Measurements from ENCODE around the gene CCDC122.

The CCDC122 gene

GRCh38 chr13:43816401-43816889 lies 63.1 kb downstream of the CCDC122 start:
- no peaks in the 10 kb centered on the region for H3K36me3 Mint-ChIP-seq (ENCODE audit: insufficient read depth)
- peaks cover 66% of the 10 kb centered on the region for H3K27me3 Mint-ChIP-seq

GRCh38 chr13:43815204-43815603 lies 64.3 kb downstream of the CCDC122 start:
- Mint-ChIP-seq H3K27me3 (peaks cover 68% of the 10 kb centered on the region), H3K4me3 (no peak overlapping the region)

More at GRCh38 chr13:43816401-43816889, 63.1 kb downstream of the CCDC122 start:
- H3K9me3 Mint-ChIP-seq: no peaks in the 10 kb centered on the region
- DNase-seq (ENCODE audit: low spot score in 2 of 2): no peak
- no peaks in the 10 kb centered on the region for H3K4me1 Mint-ChIP-seq
- H3K27ac Mint-ChIP-seq (ENCODE audit: low read depth): no peak overlapping the region
- ATAC-seq (replicated peaks; ENCODE audit: extremely low read depth, poor library complexity, severe bottlenecking): no peak
- H3K4me3 Mint-ChIP-seq: no peak overlapping the region

GRCh38 chr13:43808676-43809075 lies 70.9 kb downstream of the CCDC122 start:
- Mint-ChIP-seq H3K27ac (ENCODE audit: low read depth) (no peak overlapping the region), H3K9me3 (no peaks in the 10 kb centered on the region), H3K27me3 (peaks cover 22% of the 10 kb centered on the region), H3K4me3 (no peak overlapping the region), H3K36me3 (ENCODE audit: insufficient read depth) (peaks cover 2% of the 10 kb centered on the region), H3K4me1 (no peaks in the 10 kb centered on the region)
- DNase-seq (ENCODE audit: low spot score in 2 of 2): no peak
- ATAC-seq (replicated peaks; ENCODE audit: extremely low read depth, poor library complexity, severe bottlenecking): no peak

More at GRCh38 chr13:43815204-43815603, 64.3 kb downstream of the CCDC122 start:
- Mint-ChIP-seq H3K4me1 (no peaks in the 10 kb centered on the region), H3K27ac (ENCODE audit: low read depth) (no peak overlapping the region), H3K9me3 (no peaks in the 10 kb centered on the region), H3K36me3 (ENCODE audit: insufficient read depth) (no peaks in the 10 kb centered on the region)
- no peak for ATAC-seq (replicated peaks; ENCODE audit: extremely low read depth, poor library complexity, severe bottlenecking)
- DNase-seq (ENCODE audit: low spot score in 2 of 2): no peak

GRCh38 chr13:43805681-43806128 lies 73.8 kb downstream of the CCDC122 start:
- no peak for ATAC-seq (replicated peaks; ENCODE audit: extremely low read depth, poor library complexity, severe bottlenecking)

GRCh38 chr13:43805071-43805468 lies 74.5 kb downstream of the CCDC122 start:
- Mint-ChIP-seq H3K9me3 (no peaks in the 10 kb centered on the region), H3K4me3 (no peak overlapping the region), H3K27ac (ENCODE audit: low read depth) (no peak overlapping the region), H3K4me1 (no peaks in the 10 kb centered on the region), H3K27me3 (peaks cover 12% of the 10 kb centered on the region), H3K36me3 (ENCODE audit: insufficient read depth) (peaks cover 1% of the 10 kb centered on the region)
- no peak for ATAC-seq (replicated peaks; ENCODE audit: extremely low read depth, poor library complexity, severe bottlenecking)
- DNase-seq (ENCODE audit: low spot score in 2 of 2): no peak

More at GRCh38 chr13:43805681-43806128, 73.8 kb downstream of the CCDC122 start:
- peaks cover 9% of the 10 kb centered on the region for H3K27me3 Mint-ChIP-seq
- no peak overlapping the region for H3K4me3 Mint-ChIP-seq
- no peak for DNase-seq (ENCODE audit: low spot score in 2 of 2)
- H3K9me3 Mint-ChIP-seq: no peaks in the 10 kb centered on the region
- no peaks in the 10 kb centered on the region for H3K4me1 Mint-ChIP-seq
- H3K27ac Mint-ChIP-seq (ENCODE audit: low read depth): no peak overlapping the region
- peaks cover 2% of the 10 kb centered on the region for H3K36me3 Mint-ChIP-seq (ENCODE audit: insufficient read depth)

- Mint-ChIP-seq H3K4me1 (no peaks in the 10 kb centered on the region), H3K4me3 (no peak overlapping the region), H3K27me3 (peaks cover 17% of the 10 kb centered on the region), H3K9me3 (no peaks in the 10 kb centered on the region), H3K27ac (ENCODE audit: low read depth) (no peak overlapping the region), H3K36me3 (ENCODE audit: insufficient read depth) (no peaks in the 10 kb centered on the region)
- DNase-seq (ENCODE audit: low spot score in 2 of 2) (no peak), ATAC-seq (replicated peaks; ENCODE audit: extremely low read depth, poor library complexity, severe bottlenecking) (peak; percentile 28)
Observed at GRCh38 chr13:43804461-43805070, 75.0 kb downstream of the CCDC122 start.

GRCh38 chr13:43802511-43802910 lies 77.0 kb downstream of the CCDC122 start:
- DNase-seq (ENCODE audit: low spot score in 2 of 2): no peak
- no peak for ATAC-seq (replicated peaks; ENCODE audit: extremely low read depth, poor library complexity, severe bottlenecking)
- Mint-ChIP-seq H3K4me1 (no peaks in the 10 kb centered on the region), H3K27ac (ENCODE audit: low read depth) (no peak overlapping the region), H3K4me3 (no peak overlapping the region), H3K9me3 (no peaks in the 10 kb centered on the region), H3K36me3 (ENCODE audit: insufficient read depth) (no peaks in the 10 kb centered on the region), H3K27me3 (peaks cover 31% of the 10 kb centered on the region)

GRCh38 chr13:43800828-43801227 lies 78.7 kb downstream of the CCDC122 start:
- peaks cover 31% of the 10 kb centered on the region for H3K27me3 Mint-ChIP-seq
- no peaks in the 10 kb centered on the region for H3K4me1 Mint-ChIP-seq
- no peaks in the 10 kb centered on the region for H3K36me3 Mint-ChIP-seq (ENCODE audit: insufficient read depth)
- no peak for ATAC-seq (replicated peaks; ENCODE audit: extremely low read depth, poor library complexity, severe bottlenecking)
- no peak for DNase-seq (ENCODE audit: low spot score in 2 of 2)
- no peaks in the 10 kb centered on the region for H3K9me3 Mint-ChIP-seq
- H3K4me3 Mint-ChIP-seq: no peak overlapping the region
- no peak overlapping the region for H3K27ac Mint-ChIP-seq (ENCODE audit: low read depth)

GRCh38 chr13:43799191-43799590 lies 80.3 kb downstream of the CCDC122 start:
- Mint-ChIP-seq H3K9me3 (no peaks in the 10 kb centered on the region), H3K4me1 (no peaks in the 10 kb centered on the region), H3K36me3 (ENCODE audit: insufficient read depth) (no peaks in the 10 kb centered on the region), H3K27me3 (peaks cover 31% of the 10 kb centered on the region), H3K27ac (ENCODE audit: low read depth) (no peak overlapping the region), H3K4me3 (no peak overlapping the region)
- ATAC-seq (replicated peaks; ENCODE audit: extremely low read depth, poor library complexity, severe bottlenecking): no peak
- DNase-seq (ENCODE audit: low spot score in 2 of 2): no peak

GRCh38 chr13:43797869-43798268 lies 81.7 kb downstream of the CCDC122 start:
- H3K27ac Mint-ChIP-seq (ENCODE audit: low read depth): no peak overlapping the region
- DNase-seq (ENCODE audit: low spot score in 2 of 2) (no peak), ATAC-seq (replicated peaks; ENCODE audit: extremely low read depth, poor library complexity, severe bottlenecking) (no peak)
- H3K4me1 Mint-ChIP-seq: no peaks in the 10 kb centered on the region
- H3K36me3 Mint-ChIP-seq (ENCODE audit: insufficient read depth): no peaks in the 10 kb centered on the region
- no peaks in the 10 kb centered on the region for H3K9me3 Mint-ChIP-seq
- H3K4me3 Mint-ChIP-seq: no peak overlapping the region
- H3K27me3 Mint-ChIP-seq: peaks cover 23% of the 10 kb centered on the region

GRCh38 chr13:43797159-43797558 lies 82.4 kb downstream of the CCDC122 start:
- no peak for ATAC-seq (replicated peaks; ENCODE audit: extremely low read depth, poor library complexity, severe bottlenecking)
- no peak overlapping the region for H3K27ac Mint-ChIP-seq (ENCODE audit: low read depth)

GRCh38 chr13:43794416-43794815 lies 85.1 kb downstream of the CCDC122 start:
- Mint-ChIP-seq H3K27ac (ENCODE audit: low read depth) (no peak overlapping the region), H3K36me3 (ENCODE audit: insufficient read depth) (no peaks in the 10 kb centered on the region), H3K4me1 (no peaks in the 10 kb centered on the region), H3K27me3 (peaks cover 30% of the 10 kb centered on the region), H3K9me3 (no peaks in the 10 kb centered on the region), H3K4me3 (no peak overlapping the region)
- no peak for ATAC-seq (replicated peaks; ENCODE audit: extremely low read depth, poor library complexity, severe bottlenecking)
- no peak for DNase-seq (ENCODE audit: low spot score in 2 of 2)

More at GRCh38 chr13:43797159-43797558, 82.4 kb downstream of the CCDC122 start:
- peaks cover 30% of the 10 kb centered on the region for H3K27me3 Mint-ChIP-seq
- no peak for DNase-seq (ENCODE audit: low spot score in 2 of 2)
- H3K4me1 Mint-ChIP-seq: no peaks in the 10 kb centered on the region
- no peak overlapping the region for H3K4me3 Mint-ChIP-seq
- no peaks in the 10 kb centered on the region for H3K36me3 Mint-ChIP-seq (ENCODE audit: insufficient read depth)
- no peaks in the 10 kb centered on the region for H3K9me3 Mint-ChIP-seq

- Mint-ChIP-seq H3K4me3 (no peak overlapping the region), H3K9me3 (no peaks in the 10 kb centered on the region), H3K36me3 (ENCODE audit: insufficient read depth) (no peaks in the 10 kb centered on the region), H3K27me3 (peaks cover 38% of the 10 kb centered on the region), H3K4me1 (peaks cover 7% of the 10 kb centered on the region), H3K27ac (ENCODE audit: low read depth) (no peak overlapping the region)
- no peak for ATAC-seq (replicated peaks; ENCODE audit: extremely low read depth, poor library complexity, severe bottlenecking)
- no peak for DNase-seq (ENCODE audit: low spot score in 2 of 2)
Observed at GRCh38 chr13:43792076-43792881, 87.3 kb downstream of the CCDC122 start.

Data from central memory CD8-positive, alpha-beta T cell (primary cell).